Measurements from ENCODE around the gene MAGI1.

GRCh38 chr3:65617787-65618186 lies 420.9 kb downstream of the MAGI1 start:
- TF ChIP-seq CTCF (IDR thresholded peaks at IDR 0.05; ENCODE audit: insufficient read depth, low read length) (no peak), POLR2AphosphoS5 (IDR thresholded peaks at IDR 0.05; ENCODE audit: low read depth) (no peak), SPI1 (IDR thresholded peaks at IDR 0.05; ENCODE audit: borderline replicate concordance, low read depth) (no peak), REST (IDR thresholded peaks at IDR 0.05; ENCODE audit: insufficient replicate concordance, low read depth) (no peak)

Measured in HL-60 (cell line).